Right cardiac atrium (tissue), 5 donors: ENCODE results near the gene CDH2. TPM values are rescaled to one million over a fixed set of nuclear protein-coding genes. Genes with fewer than 3 reads are reported as not detected.

ENCODE experiments used
- ATAC-seq, 2 donors: fragments of 200-7000 bp; cut with Tn5 transposase; one replicate each; pipeline versions ENCODE4 v1.8.0 to v1.9.1; 2020; ENCODE audit warnings: moderate library complexity in 2 of 2, mild to moderate bottlenecking in 1 of 2
- DNase-seq, 3 donors: peaks; one replicate each; pipeline ENCODE4 v3.0.0-alpha.2; 2020
- H3K27ac ChIP-seq: one replicate; pipeline ENCODE4 v1.5.1; 2013; ENCODE audit warnings: mild to moderate bottlenecking, low read length, control low read depth, moderate library complexity
- H3K27me3 ChIP-seq: one replicate; pipeline ENCODE4 v1.6.1; 2013; ENCODE audit not compliant: control insufficient read depth, insufficient read depth
- H3K4me1 ChIP-seq: one replicate; pipeline ENCODE4 v1.6.1; 2013; ENCODE audit warnings: low read length; ENCODE audit not compliant: control insufficient read depth, insufficient read depth
- H3K4me3 ChIP-seq: one replicate; pipeline ENCODE4 v1.5.1; 2013; ENCODE audit warnings: low read length, control low read depth
- H3K9me3 ChIP-seq: one replicate; pipeline ENCODE4 v1.6.1; 2013; ENCODE audit warnings: low read length; ENCODE audit not compliant: control insufficient read depth
- WGBS: extraction: QIAGEN DNeasy Blood & Tissue Kit; methylation state at CpG from one replicate; pipeline ENCODE4 v1.1.7; 2013; 5-methylcytosine and 5-hydroxymethylcytosine counted together
- intact Hi-C, 4 donors: fragments of 100-400 bp; cut with DNase I; formaldehyde crosslinking; loops; one replicate each; pipeline versions ENCODE4 v1.11.0 to v1.14.0; 2022 to 2023
- polyA plus RNA-seq: library from polyadenylated mRNA; stranded (reverse); fragments of 200-250 nt; gene quantifications from one replicate; pipeline ENCODE4 v1.2.3, GENCODE V29; 2013
- total RNA-seq, 4 donors: library from RNA; stranded (reverse); fragmentation: NEBNext Ultra II Directional; extraction: Animal tissue kit (Norgen Biotek cat#: 25700); gene quantifications; one replicate each; pipeline ENCODE4 v1.2.1, GENCODE V29; 2021
- donor health status: healthy with polysubstance abuse.
- donor health status: DM: no; HTN: yes; CAD: no.
- donor health status: DM: no; HTN: no; CAD: no.
- donor health status: DM: no; HTN: yes; CAD: no; lungs with severe emphysema.
- donor health status: DM: yes; HTN: yes; CAD: no.

Gene CDH2
- total and polyA plus RNA-seq, 5 donors = 75.6 to 338 (median 233) TPM

DNA sequence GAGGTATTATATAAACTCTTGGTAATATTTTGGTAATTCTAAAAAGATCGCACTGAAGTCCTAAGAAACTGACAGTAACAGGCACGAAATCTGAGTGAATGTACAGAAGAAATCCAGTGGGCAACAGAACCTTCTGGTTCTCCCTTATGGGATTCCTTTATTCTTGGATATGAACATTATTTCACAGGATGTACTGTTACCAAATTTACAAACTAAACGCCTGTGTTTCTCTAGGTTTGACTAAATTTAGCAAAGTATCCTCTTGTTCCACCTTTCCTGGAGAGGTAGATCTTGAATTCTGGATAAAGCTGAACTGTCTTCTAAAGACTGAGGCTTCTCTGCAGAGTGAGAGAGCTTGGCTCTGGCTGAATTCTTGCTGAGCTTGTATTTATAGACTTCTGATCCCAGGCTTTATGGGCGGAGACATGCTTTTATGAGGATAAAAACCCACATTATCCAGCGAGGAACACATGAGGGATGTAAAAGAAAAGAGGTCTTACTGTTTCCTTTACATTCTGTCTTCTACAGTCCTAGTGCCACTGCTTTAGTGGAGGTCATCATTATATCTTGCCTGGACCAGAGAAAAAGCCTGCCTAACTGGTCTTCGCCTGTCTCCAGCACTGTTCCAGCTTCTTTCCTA lies 220.8 kb downstream of the CDH2 start:
- Histone ChIP-seq H3K9me3 (no peaks in the 10 kb centered on the region), H3K4me3 (no peak overlapping the region), H3K27ac (no peak overlapping the region), H3K27me3 (no peaks in the 10 kb centered on the region), H3K4me1 (no peaks in the 10 kb centered on the region)
- WGBS = 68% methylated on average over 6 of the region's 6 CpGs
- ATAC-seq (no peak), DNase-seq (no peak)
- intact Hi-C loops = no loop called here

DNA sequence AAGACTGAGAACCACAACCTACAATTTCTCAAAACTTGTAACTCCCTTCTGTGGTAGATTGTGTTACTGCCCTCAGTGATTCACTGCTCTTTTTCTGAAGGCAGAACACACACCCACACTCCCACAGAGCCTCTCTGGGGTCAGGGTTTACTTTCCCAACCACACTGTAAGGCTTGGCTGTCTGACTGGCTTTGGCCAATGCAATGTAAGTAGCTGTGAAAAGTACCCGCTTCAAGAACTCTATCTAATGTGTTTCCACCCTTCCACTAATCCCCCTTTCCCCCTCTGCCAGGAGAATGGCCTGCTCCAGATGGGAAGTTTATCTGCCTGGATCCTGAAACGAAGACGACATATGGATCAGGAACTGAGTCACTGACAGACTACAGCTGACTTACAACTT lies 222.7 kb downstream of the CDH2 start:
- Histone ChIP-seq H3K27me3 (no peaks in the 10 kb centered on the region), H3K27ac (no peak overlapping the region), H3K4me1 (no peaks in the 10 kb centered on the region), H3K4me3 (no peak overlapping the region), H3K9me3 (no peaks in the 10 kb centered on the region)
- ATAC-seq (no peak), DNase-seq (no peak)
- intact Hi-C loops = no loop called here
- 66% methylated on average over 3 of the region's 3 CpGs for WGBS

DNA sequence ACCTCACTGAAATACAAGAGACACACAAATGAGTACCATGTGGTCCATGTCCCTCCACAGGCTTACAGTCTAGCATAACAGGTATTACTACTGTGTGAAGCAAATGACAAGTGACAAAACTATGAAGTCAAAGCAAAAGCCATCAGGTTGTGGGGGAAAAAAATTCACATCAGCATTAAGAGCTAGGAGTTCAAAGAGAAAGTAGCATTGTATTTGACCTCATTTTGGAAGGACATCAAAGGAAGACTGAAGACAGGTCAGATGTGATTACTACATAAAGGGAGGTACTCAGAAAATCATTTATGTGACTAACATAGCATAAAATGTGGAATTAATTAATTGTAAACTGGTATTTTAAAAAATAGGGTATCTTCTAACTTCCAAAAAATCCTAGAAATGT lies 224.2 kb downstream of the CDH2 start:
- DNase-seq (no peak), ATAC-seq (no peak)
- Histone ChIP-seq H3K4me3 (no peak overlapping the region), H3K27ac (no peak overlapping the region), H3K9me3 (no peaks in the 10 kb centered on the region), H3K4me1 (no peaks in the 10 kb centered on the region), H3K27me3 (no peaks in the 10 kb centered on the region)
- intact Hi-C loops = no loop called here

DNA sequence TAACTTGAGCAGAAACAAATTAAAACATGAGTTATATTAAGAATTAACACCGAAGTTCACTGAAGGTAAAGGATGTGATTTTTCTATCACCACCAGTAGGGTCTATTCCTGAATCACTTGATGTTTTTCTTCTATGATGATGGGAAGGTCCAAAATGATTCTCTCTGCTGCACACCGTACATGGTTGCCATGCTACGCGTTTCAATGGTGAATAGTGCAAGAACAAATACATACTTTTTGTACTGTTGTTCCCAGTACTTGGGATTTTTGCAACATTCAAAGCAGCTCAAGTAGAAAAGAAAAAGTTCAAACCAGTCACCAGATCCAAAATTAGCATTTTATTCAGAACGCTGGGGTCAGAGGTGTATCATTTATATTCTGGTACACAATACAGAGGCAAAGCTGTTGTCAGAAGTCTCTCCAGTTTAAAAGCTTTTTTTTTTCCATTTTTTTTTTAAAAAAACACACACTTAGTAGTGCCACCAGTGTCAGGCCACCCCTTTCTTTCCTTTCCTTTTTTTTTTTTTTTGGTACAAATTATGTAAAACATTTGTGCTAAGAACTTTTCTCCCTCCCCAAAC lies 226.2 kb downstream of the CDH2 start:
- Histone ChIP-seq H3K9me3 (no peaks in the 10 kb centered on the region), H3K27ac (no peak overlapping the region), H3K4me1 (no peaks in the 10 kb centered on the region), H3K27me3 (no peaks in the 10 kb centered on the region), H3K4me3 (no peak overlapping the region)
- intact Hi-C loops = no loop called here
- WGBS = 83% methylated on average over 5 of the region's 5 CpGs
- DNase-seq (no peak), ATAC-seq (no peak)

DNA sequence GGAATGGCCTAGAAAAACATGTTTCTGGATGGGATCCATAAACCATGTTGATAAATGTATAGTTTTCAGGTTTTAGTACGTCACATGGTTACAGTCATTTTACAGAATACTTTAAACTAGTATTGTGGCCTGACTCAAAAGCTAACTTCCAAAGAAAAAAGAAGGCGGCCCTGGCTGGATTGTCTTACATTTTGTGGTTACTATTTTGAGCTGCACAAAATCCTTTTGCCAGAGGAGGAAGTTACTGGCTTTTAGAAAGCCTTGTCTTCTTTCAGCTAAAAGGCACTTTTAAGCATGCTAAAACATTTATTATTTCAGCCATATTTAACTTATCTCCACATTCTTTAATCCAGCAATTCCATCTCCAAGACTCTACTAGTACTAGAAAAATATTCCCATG lies 227.9 kb downstream of the CDH2 start:
- intact Hi-C loops = no loop called here
- ATAC-seq = no peak
- H3K27me3 ChIP-seq = no peaks in the 10 kb centered on the region
- no peaks in the 10 kb centered on the region for H3K4me1 ChIP-seq
- H3K4me3 ChIP-seq = no peak overlapping the region
- no peaks in the 10 kb centered on the region for H3K9me3 ChIP-seq
- DNase-seq = no peak
- H3K27ac ChIP-seq = no peak overlapping the region
- WGBS = 69% methylated on average over 2 of the region's 2 CpGs

DNA sequence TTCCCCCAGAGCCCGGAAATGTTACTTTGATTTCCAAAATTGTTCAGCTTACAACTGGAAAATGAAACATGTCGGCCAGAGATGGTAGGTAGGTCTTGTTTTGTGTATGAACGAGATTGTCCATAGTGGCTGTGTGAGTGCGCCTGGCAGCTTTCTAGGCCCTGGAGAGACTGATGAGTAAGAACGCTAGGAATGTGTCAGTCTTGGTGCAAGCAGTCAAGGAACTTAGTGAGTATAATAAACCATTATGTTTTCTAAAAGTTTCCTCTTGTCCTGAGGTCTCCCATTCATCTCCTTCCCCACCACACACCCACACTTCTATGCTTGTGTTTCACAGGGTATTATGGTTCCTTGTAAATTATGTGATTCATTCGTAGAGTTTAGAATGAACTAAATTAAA lies 234.2 kb downstream of the CDH2 start:
- H3K9me3 ChIP-seq = no peaks in the 10 kb centered on the region
- H3K4me1 ChIP-seq = no peaks in the 10 kb centered on the region
- no peaks in the 10 kb centered on the region for H3K27me3 ChIP-seq
- no peak overlapping the region for H3K4me3 ChIP-seq
- ATAC-seq (no peak), DNase-seq (no peak)
- WGBS = 74% methylated on average over 6 of the region's 6 CpGs
- intact Hi-C loops = no loop called here
- no peak overlapping the region for H3K27ac ChIP-seq

DNA sequence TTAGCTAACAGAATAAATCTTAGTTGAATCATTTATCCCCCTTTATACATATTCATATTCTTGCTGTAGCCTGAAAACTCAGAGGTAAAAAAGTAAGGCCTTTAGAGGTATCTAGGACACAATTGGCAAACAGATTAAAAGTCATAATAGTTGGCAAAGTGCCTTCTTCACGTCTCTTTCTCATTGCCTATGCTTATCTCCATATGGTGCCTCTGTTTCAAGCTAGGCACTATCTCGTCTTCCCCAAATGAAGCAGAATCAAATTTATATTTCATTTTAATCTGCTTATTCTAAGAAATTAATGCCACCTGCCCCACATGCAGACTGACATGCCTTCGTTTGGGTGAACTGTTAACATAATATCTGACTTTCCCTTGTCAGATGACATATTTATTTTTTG lies 245.4 kb downstream of the CDH2 start:
- Histone ChIP-seq H3K4me3 (no peak overlapping the region), H3K27me3 (no peaks in the 10 kb centered on the region), H3K27ac (no peak overlapping the region), H3K4me1 (no peaks in the 10 kb centered on the region), H3K9me3 (no peaks in the 10 kb centered on the region)
- ATAC-seq = no peak
- intact Hi-C loops = loop anchor here in 1 of 4 donors (10.0 kb wide), 1 partner anchor 53 kb away; no protein-coding TSS in a partner anchor
- no peak for DNase-seq
- 42% methylated on average over 3 of the region's 3 CpGs for WGBS

DNA sequence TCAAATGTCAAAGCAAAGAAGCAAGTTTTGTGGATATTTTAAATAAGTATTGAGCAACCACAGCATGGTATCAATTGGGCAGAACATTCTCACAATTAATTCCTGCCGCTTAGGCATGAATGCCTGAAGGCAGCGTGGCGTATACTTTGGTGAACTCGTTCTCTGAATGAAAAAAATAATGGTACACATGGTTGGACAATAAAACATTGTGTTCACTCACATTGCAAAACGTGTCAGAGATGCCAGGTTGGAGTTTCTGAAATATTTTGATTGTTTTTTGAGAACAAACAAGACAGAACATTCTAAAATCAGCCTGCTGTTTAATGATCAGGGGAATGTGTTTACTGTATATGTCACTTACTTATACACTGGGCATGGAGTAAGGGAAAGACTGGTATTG lies 254.2 kb downstream of the CDH2 start:
- H3K4me1 ChIP-seq = no peaks in the 10 kb centered on the region
- ATAC-seq = no peak
- intact Hi-C loops = no loop called here
- H3K27ac ChIP-seq = no peak overlapping the region
- H3K27me3 ChIP-seq = no peaks in the 10 kb centered on the region
- no peak overlapping the region for H3K4me3 ChIP-seq
- WGBS = 78% methylated on average over 5 of the region's 5 CpGs
- no peak for DNase-seq
- H3K9me3 ChIP-seq = no peaks in the 10 kb centered on the region

DNA sequence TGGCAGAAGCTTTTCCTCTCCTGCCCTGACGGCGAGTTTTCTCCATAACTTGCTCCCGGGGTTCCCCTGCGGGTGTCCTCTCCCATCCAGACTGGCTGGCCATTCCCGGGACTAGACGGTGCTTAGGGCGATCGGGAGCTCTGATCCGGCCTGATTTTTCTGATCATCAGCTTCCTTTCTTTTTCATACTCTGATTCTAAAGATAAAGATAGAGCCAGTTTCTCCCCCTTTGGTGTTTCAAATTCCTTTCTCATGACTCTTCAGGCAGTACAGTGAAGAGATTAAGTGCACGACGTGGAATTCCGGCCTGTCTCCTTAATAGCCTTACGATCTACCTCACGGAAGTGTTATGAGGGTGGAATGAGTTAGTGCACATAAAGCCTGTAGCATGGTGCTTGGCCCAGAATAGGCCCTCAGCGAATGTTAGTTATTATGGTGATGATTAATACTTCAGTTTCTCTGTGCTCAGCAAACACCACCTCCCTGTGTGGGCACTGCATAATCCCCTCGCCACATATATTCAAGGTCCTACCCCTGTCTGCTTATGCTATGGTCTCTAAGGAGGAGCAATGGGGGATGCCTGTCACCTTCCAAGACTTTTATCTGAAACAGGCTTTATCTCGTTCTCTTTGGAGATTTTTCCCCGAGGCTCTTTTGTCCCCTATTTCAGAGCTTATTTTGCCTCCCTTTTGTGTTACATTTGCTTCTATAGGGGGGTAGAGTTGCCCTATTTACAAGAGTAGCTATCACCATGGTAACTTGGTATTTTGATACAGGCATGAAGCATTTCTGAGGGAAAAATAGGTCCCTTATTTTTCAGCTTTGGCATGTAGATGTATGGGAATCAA lies 254.8 kb downstream of the CDH2 start:
- Histone ChIP-seq H3K4me3 (no peak overlapping the region), H3K27ac (no peak overlapping the region), H3K9me3 (no peaks in the 10 kb centered on the region), H3K27me3 (no peaks in the 10 kb centered on the region), H3K4me1 (no peaks in the 10 kb centered on the region)
- ATAC-seq = no peak
- intact Hi-C loops = no loop called here
- 54% methylated on average over 18 of the region's 18 CpGs for WGBS
- no peak for DNase-seq

DNA sequence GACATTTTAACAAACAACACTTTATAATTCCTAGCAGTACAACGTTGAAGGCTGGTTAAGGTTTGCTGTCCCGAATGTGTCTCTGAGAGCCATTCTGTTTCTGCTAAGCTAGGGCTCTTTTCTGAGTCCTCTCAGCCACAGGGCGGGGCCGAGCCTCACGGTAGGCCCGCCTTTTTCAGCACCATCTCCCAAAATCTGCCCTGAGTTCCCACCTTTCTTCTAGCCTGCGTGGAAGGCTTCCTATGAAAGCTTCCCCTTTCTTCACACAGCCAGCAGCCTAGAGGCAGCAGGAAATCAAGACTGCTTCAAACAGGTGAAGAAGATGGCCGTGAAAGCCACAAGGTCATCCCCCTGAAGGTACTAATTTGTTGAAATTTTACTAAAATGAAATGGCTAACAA lies 255.5 kb downstream of the CDH2 start:
- no peak for ATAC-seq
- 74% methylated on average over 8 of the region's 8 CpGs for WGBS
- no peaks in the 10 kb centered on the region for H3K4me1 ChIP-seq
- H3K27me3 ChIP-seq = no peaks in the 10 kb centered on the region
- no peak for DNase-seq
- intact Hi-C loops = no loop called here
- no peaks in the 10 kb centered on the region for H3K9me3 ChIP-seq
- H3K27ac ChIP-seq = no peak overlapping the region
- no peak overlapping the region for H3K4me3 ChIP-seq

DNA sequence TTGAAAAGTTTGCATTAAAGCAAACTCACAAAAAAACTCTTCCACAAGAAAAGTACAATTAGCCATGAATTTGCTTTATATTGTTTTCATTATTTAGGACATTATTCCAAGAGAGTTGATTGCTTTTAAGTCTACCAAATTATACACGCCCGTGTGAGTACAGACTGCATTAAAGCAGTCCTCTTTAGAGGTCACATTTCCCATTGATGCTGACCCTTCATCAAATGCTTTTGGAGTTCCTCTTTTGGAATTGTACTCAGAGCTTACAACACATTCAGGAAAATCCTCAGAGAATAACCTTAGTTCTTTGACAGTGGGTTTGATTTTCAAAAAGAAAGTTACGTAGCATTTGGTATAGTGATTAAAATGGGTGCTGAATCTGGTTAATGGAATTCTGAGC lies 256.1 kb downstream of the CDH2 start:
- H3K4me3 ChIP-seq = no peak overlapping the region
- no peaks in the 10 kb centered on the region for H3K9me3 ChIP-seq
- ATAC-seq = no peak
- no peaks in the 10 kb centered on the region for H3K4me1 ChIP-seq
- H3K27me3 ChIP-seq = no peaks in the 10 kb centered on the region
- no peak overlapping the region for H3K27ac ChIP-seq
- DNase-seq = no peak
- whole genome bisulfite sequencing = 91% methylated on average over 3 of the region's 3 CpGs
- intact Hi-C loops = no loop called here
